ENCODE data around the gene KRTAP10-12. TPM values are rescaled to one million over a fixed set of nuclear protein-coding genes. Genes with fewer than 3 reads are reported as not detected.

The KRTAP10-12 gene
- total and polyA plus RNA-seq, 11 donors = not detected

- intact Hi-C loops (cut with DNase I) = no loop called here
- peaks cover 29 to 90% (median 76%) of the 10 kb centered on the region in 9 donors for H3K27me3 ChIP-seq
- H3K27ac ChIP-seq = peak overlapping the region in 3 of 12 donors; percentile 49 to 72 (median 60)
- H3K9me3 ChIP-seq = no peaks in the 10 kb centered on the region
- peak overlapping the region in 4 of 12 donors; percentile 12 to 35 (median 26) for H3K4me3 ChIP-seq
- TF ChIP-seq CTCF (IDR thresholded peaks at IDR 0.05) (no peak), POLR2A (IDR thresholded peaks at IDR 0.05) (no peak)
- no peak for ATAC-seq
- H3K4me1 ChIP-seq = peaks cover 0 to 46% (median 15%) of the 10 kb centered on the region in 12 donors
- WGBS, 4 donors = 5 to 10% (median 7%) methylated on average over 17 to 25 of the region's 25 CpGs
- H3K36me3 ChIP-seq = no peaks in the 10 kb centered on the region
- DNase-seq = no peak
Measured at GRCh38 chr21:44708866-44709425, 12.0 kb downstream of the KRTAP10-12 start.

GRCh38 chr21:44709426-44710293, 12.7 kb downstream of the KRTAP10-12 start:
- peaks cover 0 to 46% (median 15%) of the 10 kb centered on the region in 12 donors for H3K4me1 ChIP-seq
- intact Hi-C loops (cut with DNase I) = loop anchor here in 1 of 10 donors (10.0 kb wide), 1 partner anchor 85 kb away; the partner anchor contains the start of gene KRTAP10-9
- peak overlapping the region in 4 of 12 donors; percentile 46 to 72 (median 54) for H3K27ac ChIP-seq
- peak in 1 of 5 donors; percentile 61 for DNase-seq
- peak; percentile 39 to 73 (median 64) for ATAC-seq
- H3K4me3 ChIP-seq = peak overlapping the region in 8 of 12 donors; percentile 5 to 35 (median 14)
- WGBS, 4 donors = 2% methylated on average over 22 to 45 of the region's 45 CpGs
- H3K27me3 ChIP-seq = peaks cover 29 to 90% (median 76%) of the 10 kb centered on the region in 9 donors
- H3K36me3 ChIP-seq = no peaks in the 10 kb centered on the region
- H3K9me3 ChIP-seq = no peaks in the 10 kb centered on the region
- TF ChIP-seq POLR2A (IDR thresholded peaks at IDR 0.05) = no peak
- no peak for TF ChIP-seq CTCF (IDR thresholded peaks at IDR 0.05)

GRCh38 chr21:44710294-44710665, 13.3 kb downstream of the KRTAP10-12 start:
- peaks cover 0 to 46% (median 15%) of the 10 kb centered on the region in 12 donors for H3K4me1 ChIP-seq
- H3K27me3 ChIP-seq = peaks cover 29 to 91% (median 76%) of the 10 kb centered on the region in 9 donors
- peak overlapping the region in 2 of 12 donors; percentile 49 to 60 for H3K27ac ChIP-seq
- intact Hi-C loops (cut with DNase I) = loop anchor here in 1 of 10 donors (10.0 kb wide), 1 partner anchor 85 kb away; the partner anchor contains the start of gene KRTAP10-9
- 0 to 11% (median 3%) methylated on average over 4 to 17 of the region's 17 CpGs for WGBS, 4 donors
- peak in 2 of 4 donors; percentile 5 to 8 for ATAC-seq
- peak overlapping the region in 1 of 12 donors; percentile 35 for H3K4me3 ChIP-seq
- no peaks in the 10 kb centered on the region for H3K36me3 ChIP-seq
- TF ChIP-seq CTCF (IDR thresholded peaks at IDR 0.05) = no peak
- TF ChIP-seq POLR2A (IDR thresholded peaks at IDR 0.05) = no peak
- no peaks in the 10 kb centered on the region for H3K9me3 ChIP-seq
- DNase-seq = no peak

Measured in heart left ventricle (tissue), 16 donors.